SU-DHL-6 (cell line): ENCODE measurements around the gene NDUFS7.

Experiments
- H2AFZ ChIP-seq: fragments of 200-600 bp; sonication (generic); 2 replicates; pipeline ENCODE4 v1.6.1; 2014; ENCODE audit warnings: low read depth, mild to moderate bottlenecking, moderate library complexity, mixed read lengths, antibody characterized with exemption, low read length; ENCODE audit not compliant: severe bottlenecking
- H3F3A ChIP-seq: fragments of 200-600 bp; shearing (Covaris generic); 2 replicates; pipeline ENCODE4 v1.6.0; 2016; ENCODE audit warnings: antibody characterized with exemption, mild to moderate bottlenecking; ENCODE audit not compliant: insufficient read depth
- H3K27ac ChIP-seq: fragments of 200-600 bp; sonication (generic); 2 replicates; pipeline ENCODE4 v1.5.1; 2016; ENCODE audit warnings: low read depth, mild to moderate bottlenecking, low read length, moderate library complexity, mixed read lengths
- H3K27me3 ChIP-seq: fragments of 200-600 bp; sonication (generic), shearing (Covaris generic); 2 replicates; pipeline ENCODE4 v1.6.0; 2014; ENCODE audit warnings: mild to moderate bottlenecking, low read length
- H3K36me3 ChIP-seq: fragments of 200-600 bp; sonication (generic); 2 replicates; pipeline ENCODE4 v1.6.1; 2014; ENCODE audit warnings: mild to moderate bottlenecking, low read length, mixed read lengths
- H3K4me2 ChIP-seq: fragments of 300-600, 200-600 bp; shearing (Covaris generic), sonication (generic); 2 replicates; pipeline ENCODE4 v1.6.0; 2014; ENCODE audit warnings: low read length, low read depth, mild to moderate bottlenecking; ENCODE audit not compliant: poor library complexity, severe bottlenecking
- H3K4me3 ChIP-seq: fragments of 200-600 bp; sonication (generic); 2 replicates; pipeline ENCODE4 v1.5.1; 2014; ENCODE audit warnings: antibody characterized with exemption, low read length, mild to moderate bottlenecking, mixed read lengths; ENCODE audit not compliant: insufficient read depth, poor library complexity, severe bottlenecking
- H3K79me2 ChIP-seq: fragments of 200-600 bp; sonication (generic); 2 replicates; pipeline ENCODE4 v1.6.1; 2014; ENCODE audit warnings: mild to moderate bottlenecking, low read length, moderate library complexity; ENCODE audit not compliant: insufficient read depth
- H3K9ac ChIP-seq: fragments of 200-600 bp; sonication (generic); 2 replicates; pipeline ENCODE4 v1.7.0; 2014; ENCODE audit warnings: mild to moderate bottlenecking, low read length
- H3K9me2 ChIP-seq: fragments of 200-600 bp; sonication (generic); replicated peaks from 2 replicates; pipeline ENCODE4 v1.6.1; 2014; ENCODE audit warnings: low read length; ENCODE audit not compliant: insufficient read depth
- H3K9me3 ChIP-seq: fragments of 200-600 bp; sonication (generic); 2 replicates; pipeline ENCODE4 v1.6.1; 2014; ENCODE audit warnings: low read length, mixed read lengths; ENCODE audit not compliant: insufficient read depth
- H4K20me1 ChIP-seq: fragments of 200-600 bp; sonication (generic); 2 replicates; pipeline ENCODE4 v1.6.1; 2014; ENCODE audit warnings: low read depth, mild to moderate bottlenecking, antibody characterized with exemption, low read length, moderate library complexity, mixed read lengths
- EZH2phosphoT487 ChIP-seq: fragments of 200-600 bp; sonication (generic), shearing (Covaris generic); conservative IDR thresholded peaks from 2 replicates; pipeline ENCODE4 v1.6.1; 2018; ENCODE audit warnings: mild to moderate bottlenecking, antibody characterized with exemption, low read length, moderate library complexity, mixed read lengths
- TF ChIP-seq, protein P1 (sequence below): fragments of 200-600 bp; sonication (generic); IDR thresholded peaks from one replicate; pipeline ENCODE4 v1.5.1; 2017; ENCODE audit warnings: antibody characterized with exemption, mild to moderate bottlenecking, low read length, moderate library complexity; ENCODE audit not compliant: insufficient read depth, poor library complexity, severe bottlenecking

Gene NDUFS7

DNA sequence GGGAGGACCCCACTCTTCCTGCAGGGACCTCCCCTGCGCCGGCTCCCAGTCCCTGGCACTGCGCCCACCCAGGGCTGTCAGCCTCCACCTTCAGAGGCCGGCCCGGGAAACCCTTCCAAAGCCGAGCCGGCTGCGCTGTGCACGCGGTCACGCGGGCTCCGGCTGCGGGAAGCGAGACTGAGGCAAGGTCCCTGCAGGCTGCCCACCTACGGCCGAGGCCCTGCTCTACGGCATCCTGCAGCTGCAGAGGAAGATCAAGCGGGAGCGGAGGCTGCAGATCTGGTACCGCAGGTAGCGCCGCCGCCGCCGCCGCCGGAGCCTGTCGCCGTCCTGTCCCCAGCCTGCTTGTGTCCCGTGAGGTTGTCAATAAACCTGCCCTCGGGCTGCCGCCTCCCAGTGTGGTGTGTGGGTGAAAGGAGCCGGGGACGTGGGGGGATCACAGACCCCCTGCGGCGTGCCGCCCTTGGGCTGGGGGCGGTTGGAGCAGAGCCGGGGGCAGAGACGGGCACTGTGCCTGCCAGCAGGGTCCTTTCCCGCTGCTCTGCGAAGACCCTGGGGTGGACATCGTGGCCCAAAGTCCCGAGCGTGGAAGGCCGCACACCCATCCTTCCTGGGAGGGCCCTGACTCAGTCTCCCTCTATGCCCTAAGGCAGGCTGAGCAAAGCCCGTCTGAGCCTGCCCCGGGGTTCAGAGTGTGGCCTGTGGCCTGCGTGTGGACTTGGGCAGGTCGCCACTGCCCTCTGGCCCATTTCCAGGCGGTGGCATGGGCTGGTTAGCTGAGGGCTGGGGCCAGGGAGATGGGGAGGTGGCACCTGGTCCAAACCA is 11.7 kb downstream of the NDUFS7 start:
- Histone ChIP-seq H3K9ac (no peak overlapping the region), H3K4me3 (no peak overlapping the region), H3K9me3 (no peaks in the 10 kb centered on the region), H3K27ac (no peak overlapping the region), H3F3A (0 out of 2 replicates have a peak, but pooled peaks cover 4% of the 10 kb centered on the region), H4K20me1 (no peaks in the 10 kb centered on the region), H3K36me3 (no peaks in the 10 kb centered on the region), H2AFZ (no peak overlapping the region), H3K4me2 (no peak overlapping the region), H3K27me3 (no peaks in the 10 kb centered on the region), H3K79me2 (peaks cover 9% of the 10 kb centered on the region), H3K9me2 (no peaks in the 10 kb centered on the region)
- TF ChIP-seq EZH2phosphoT487: no peak
- TF ChIP-seq, protein P1, sequence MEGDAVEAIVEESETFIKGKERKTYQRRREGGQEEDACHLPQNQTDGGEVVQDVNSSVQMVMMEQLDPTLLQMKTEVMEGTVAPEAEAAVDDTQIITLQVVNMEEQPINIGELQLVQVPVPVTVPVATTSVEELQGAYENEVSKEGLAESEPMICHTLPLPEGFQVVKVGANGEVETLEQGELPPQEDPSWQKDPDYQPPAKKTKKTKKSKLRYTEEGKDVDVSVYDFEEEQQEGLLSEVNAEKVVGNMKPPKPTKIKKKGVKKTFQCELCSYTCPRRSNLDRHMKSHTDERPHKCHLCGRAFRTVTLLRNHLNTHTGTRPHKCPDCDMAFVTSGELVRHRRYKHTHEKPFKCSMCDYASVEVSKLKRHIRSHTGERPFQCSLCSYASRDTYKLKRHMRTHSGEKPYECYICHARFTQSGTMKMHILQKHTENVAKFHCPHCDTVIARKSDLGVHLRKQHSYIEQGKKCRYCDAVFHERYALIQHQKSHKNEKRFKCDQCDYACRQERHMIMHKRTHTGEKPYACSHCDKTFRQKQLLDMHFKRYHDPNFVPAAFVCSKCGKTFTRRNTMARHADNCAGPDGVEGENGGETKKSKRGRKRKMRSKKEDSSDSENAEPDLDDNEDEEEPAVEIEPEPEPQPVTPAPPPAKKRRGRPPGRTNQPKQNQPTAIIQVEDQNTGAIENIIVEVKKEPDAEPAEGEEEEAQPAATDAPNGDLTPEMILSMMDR: no peak

DNA sequence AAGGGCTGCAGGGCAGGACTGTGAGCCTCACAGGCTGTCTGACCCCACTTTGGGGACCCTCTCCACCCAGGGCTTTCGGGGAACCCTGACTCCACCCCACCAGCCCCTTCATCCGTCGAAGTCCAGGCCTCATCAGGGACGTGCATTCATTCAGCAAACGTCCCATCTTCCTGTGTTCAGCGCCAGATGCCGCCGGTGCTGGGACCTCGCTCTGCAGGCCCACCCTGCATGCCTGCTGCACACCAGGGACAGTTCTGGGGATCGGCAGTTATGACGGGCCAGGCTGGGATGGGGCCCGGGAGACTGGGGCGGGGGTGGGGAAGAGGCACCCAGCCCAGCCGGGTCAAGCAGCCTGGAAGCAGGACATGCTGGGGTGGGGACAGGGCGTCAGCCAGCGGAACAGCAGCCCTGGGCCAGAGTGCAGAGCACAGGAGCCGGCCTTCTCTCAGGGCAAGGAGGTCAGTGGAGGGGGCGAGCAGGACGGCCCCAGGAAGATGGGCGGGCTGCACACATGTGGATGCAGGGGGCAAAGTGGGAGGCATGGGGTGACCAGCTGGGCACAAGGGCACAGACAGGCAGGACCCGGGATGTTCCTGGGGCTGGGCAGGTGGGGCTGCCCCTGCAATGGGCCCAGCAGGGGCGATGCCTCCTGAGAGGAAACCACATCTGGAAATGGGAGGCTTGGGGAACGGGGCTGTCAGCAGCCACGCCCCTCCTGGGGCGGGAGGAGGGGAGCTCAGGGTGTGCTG is 12.5 kb downstream of the NDUFS7 start:
- no peak overlapping the region for H2AFZ ChIP-seq
- TF ChIP-seq EZH2phosphoT487: no peak
- TF ChIP-seq, protein P1: no peak
- H3K9me3 ChIP-seq: no peaks in the 10 kb centered on the region
- H3K9me2 ChIP-seq: no peaks in the 10 kb centered on the region
- no peaks in the 10 kb centered on the region for H3K27me3 ChIP-seq
- no peaks in the 10 kb centered on the region for H3K36me3 ChIP-seq
- no peak overlapping the region for H3K9ac ChIP-seq
- no peaks in the 10 kb centered on the region for H4K20me1 ChIP-seq
- H3K79me2 ChIP-seq: peaks cover 15% of the 10 kb centered on the region
- H3K27ac ChIP-seq: no peak overlapping the region
- H3F3A ChIP-seq: 0 out of 2 replicates have a peak, but pooled peaks cover 4% of the 10 kb centered on the region
- no peak overlapping the region for H3K4me2 ChIP-seq
- H3K4me3 ChIP-seq: no peak overlapping the region

DNA sequence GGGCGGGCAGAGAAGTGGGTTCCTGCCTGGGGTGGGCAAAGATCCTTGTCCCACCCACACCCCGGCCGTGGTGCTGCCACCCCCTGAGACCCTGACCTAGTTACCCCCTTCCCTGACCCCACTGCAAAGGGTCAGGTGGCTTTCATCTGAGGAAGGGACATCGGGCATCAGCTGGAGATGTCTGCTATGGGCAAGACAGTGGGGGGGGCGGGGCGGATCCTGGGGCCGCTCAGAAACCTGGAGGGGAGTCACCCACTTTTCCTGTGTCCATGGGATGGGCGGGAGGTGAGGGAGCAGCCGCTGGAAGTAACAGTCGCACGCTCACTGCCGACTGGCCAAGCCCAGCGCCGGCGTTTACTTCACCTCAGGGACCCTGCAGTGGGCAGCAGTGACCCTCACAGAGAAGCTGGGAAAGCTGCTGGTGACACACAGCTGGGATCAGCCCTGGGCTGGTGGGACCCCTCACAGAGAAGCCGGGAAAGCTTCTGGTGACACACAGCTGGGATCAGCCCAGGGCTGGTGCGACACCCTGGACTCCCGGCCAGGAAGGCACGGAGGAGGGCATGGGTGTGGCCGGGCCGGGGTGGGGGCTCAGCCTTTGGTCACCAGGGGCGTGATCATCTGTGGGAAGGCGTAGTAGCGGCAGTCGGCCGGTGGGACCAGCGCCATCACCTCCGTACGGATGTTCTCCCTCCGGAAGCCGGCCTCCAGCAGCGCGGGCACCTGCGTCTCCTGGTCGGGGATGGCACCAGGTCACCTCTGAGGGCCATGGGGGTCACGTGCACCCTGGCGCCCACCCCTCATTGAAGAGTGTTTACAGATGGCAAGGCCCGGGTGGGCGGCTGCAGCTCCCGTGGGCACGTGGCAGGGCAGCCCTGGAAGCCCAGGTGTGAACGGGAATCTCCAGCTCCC is 13.3 kb downstream of the NDUFS7 start:
- Histone ChIP-seq H3K4me2 (no peak overlapping the region), H3K9ac (no peak overlapping the region), H3K9me3 (no peaks in the 10 kb centered on the region), H3K4me3 (no peak overlapping the region), H3K27ac (no peak overlapping the region), H3K9me2 (no peaks in the 10 kb centered on the region), H3K79me2 (peaks cover 15% of the 10 kb centered on the region), H3F3A (0 out of 2 replicates have a peak, but pooled peaks cover 4% of the 10 kb centered on the region), H3K36me3 (no peaks in the 10 kb centered on the region), H2AFZ (no peak overlapping the region), H4K20me1 (no peaks in the 10 kb centered on the region), H3K27me3 (no peaks in the 10 kb centered on the region)
- TF ChIP-seq EZH2phosphoT487: no peak
- TF ChIP-seq, protein P1: no peak
